ENCODE data around the gene SLC2A4RG.

DNA sequence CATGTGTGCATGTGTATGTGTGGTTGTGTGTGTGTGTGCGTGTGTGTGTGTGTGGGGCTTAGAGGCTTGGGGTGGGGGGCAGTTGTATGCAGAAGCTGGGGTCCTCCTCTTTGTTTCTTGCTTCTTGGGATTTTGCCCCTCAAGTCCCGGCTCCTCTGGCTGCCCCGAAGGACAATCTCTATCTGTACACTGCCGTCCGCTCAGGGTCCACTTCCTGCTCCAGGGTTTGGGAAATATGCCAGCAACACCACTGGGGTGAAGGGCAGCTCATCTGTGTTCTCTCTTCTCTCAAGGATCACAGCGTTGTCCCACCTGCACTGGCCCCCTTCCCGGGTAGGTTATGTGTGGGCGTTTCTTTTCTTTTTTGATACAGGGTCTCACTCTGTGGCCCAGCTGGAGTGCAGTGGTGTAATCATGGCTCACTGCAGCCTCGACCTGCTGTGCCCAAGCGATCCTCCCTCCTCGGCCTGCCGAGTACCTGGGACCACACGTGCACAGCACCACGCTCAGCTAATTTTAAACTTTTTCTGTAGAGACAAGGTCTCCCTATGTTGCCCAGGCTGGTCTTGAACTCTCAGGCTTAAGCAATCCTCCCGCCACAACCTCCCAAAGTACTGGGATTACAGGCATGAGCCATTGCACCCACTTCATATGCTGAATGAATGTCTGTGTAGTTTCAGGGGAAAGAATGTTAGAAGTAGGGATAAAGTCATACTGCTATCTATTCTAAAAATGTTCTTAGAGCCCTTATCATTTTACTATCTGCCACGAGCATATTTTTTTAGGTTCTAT lies 25.7 kb downstream of the SLC2A4RG start:
- no peak for TF ChIP-seq POLR2AphosphoS5 (IDR thresholded peaks at IDR 0.05; ENCODE audit: low read depth, low read length)
- TF ChIP-seq, protein P1, sequence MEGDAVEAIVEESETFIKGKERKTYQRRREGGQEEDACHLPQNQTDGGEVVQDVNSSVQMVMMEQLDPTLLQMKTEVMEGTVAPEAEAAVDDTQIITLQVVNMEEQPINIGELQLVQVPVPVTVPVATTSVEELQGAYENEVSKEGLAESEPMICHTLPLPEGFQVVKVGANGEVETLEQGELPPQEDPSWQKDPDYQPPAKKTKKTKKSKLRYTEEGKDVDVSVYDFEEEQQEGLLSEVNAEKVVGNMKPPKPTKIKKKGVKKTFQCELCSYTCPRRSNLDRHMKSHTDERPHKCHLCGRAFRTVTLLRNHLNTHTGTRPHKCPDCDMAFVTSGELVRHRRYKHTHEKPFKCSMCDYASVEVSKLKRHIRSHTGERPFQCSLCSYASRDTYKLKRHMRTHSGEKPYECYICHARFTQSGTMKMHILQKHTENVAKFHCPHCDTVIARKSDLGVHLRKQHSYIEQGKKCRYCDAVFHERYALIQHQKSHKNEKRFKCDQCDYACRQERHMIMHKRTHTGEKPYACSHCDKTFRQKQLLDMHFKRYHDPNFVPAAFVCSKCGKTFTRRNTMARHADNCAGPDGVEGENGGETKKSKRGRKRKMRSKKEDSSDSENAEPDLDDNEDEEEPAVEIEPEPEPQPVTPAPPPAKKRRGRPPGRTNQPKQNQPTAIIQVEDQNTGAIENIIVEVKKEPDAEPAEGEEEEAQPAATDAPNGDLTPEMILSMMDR (IDR thresholded peaks at IDR 0.05): no peak
- no peak for TF ChIP-seq SMC3 (IDR thresholded peaks at IDR 0.05; ENCODE audit: low read depth, low read length)
- no peak for TF ChIP-seq RAD21 (IDR thresholded peaks at IDR 0.05; ENCODE audit: low read length)
- no peak for TF ChIP-seq EP300 (IDR thresholded peaks at IDR 0.05; ENCODE audit: borderline replicate concordance in 1 of 2, low read depth in 1 of 2, low read length in 1 of 2)
- no peak for TF ChIP-seq TEAD4 (IDR thresholded peaks at IDR 0.05; ENCODE audit: borderline replicate concordance, insufficient read depth)
- TF ChIP-seq ZBTB33 (IDR thresholded peaks at IDR 0.05; ENCODE audit: borderline replicate concordance, low read depth): no peak
- no peak for TF ChIP-seq EZH2phosphoT487 (IDR thresholded peaks at IDR 0.05; ENCODE audit: borderline replicate concordance, low read depth)
- TF ChIP-seq MXI1 (IDR thresholded peaks at IDR 0.05; ENCODE audit: low read depth, low read length): no peak
- no peak for TF ChIP-seq REST (IDR thresholded peaks at IDR 0.05; ENCODE audit: low read depth, low read length)

Data from SK-N-SH (cell line).